Spleen (tissue), 11 donors: ENCODE measurements around the gene EML5. TPM values are rescaled to one million over a fixed set of nuclear protein-coding genes. Genes with fewer than 3 reads are reported as not detected.
A peak's percentile ranks its signal among the peaks of the same experiment; 100 is the strongest.

ENCODE experiments used
- DNase-seq: peaks from one replicate; pipeline ENCODE4 v3.0.0-alpha.2; 2020
- H3K27ac ChIP-seq, 8 donors: fragments of 200-600 bp; sonication (generic) in 7 of 8; 1 replicate in 4 of 8; 2 replicates in 4 of 8; pipeline versions ENCODE4 v1.5.0 to v1.8.0; 2016 to 2021; ENCODE audit warnings: inconsistent platforms in 4 of 8, mild to moderate bottlenecking in 4 of 8, moderate library complexity in 1 of 8
- H3K27me3 ChIP-seq, 7 donors: fragments of 200-600 bp; sonication (generic) in 6 of 7; replicated peaks in 1 of 7; 1 replicate in 4 of 7; 2 replicates in 3 of 7; pipeline versions ENCODE4 v1.5.0 to v1.8.0; 2016 to 2021; ENCODE audit warnings: inconsistent platforms in 3 of 7, mild to moderate bottlenecking in 1 of 7
- H3K36me3 ChIP-seq, 6 donors: fragments of 200-600 bp; sonication (generic) in 5 of 6; 1 replicate in 4 of 6; 2 replicates in 2 of 6; pipeline versions ENCODE4 v1.5.0 to v1.8.0; 2016 to 2021; ENCODE audit warnings: inconsistent platforms in 2 of 6
- H3K4me1 ChIP-seq, 6 donors: fragments of 200-600 bp; sonication (generic) in 5 of 6; 1 replicate in 3 of 6; 2 replicates in 3 of 6; pipeline versions ENCODE4 v1.5.0 to v1.8.0; 2016 to 2021; ENCODE audit warnings: inconsistent platforms in 3 of 6
- H3K4me3 ChIP-seq, 8 donors: fragments of 200-600 bp; sonication (generic) in 7 of 8; 1 replicate in 4 of 8; 2 replicates in 4 of 8; pipeline versions ENCODE4 v1.5.0 to v1.8.0; 2016 to 2021; ENCODE audit warnings: inconsistent platforms in 4 of 8, mild to moderate bottlenecking in 4 of 8, moderate library complexity in 2 of 8
- H3K9me3 ChIP-seq, 8 donors: fragments of 200-600 bp; sonication (generic) in 7 of 8; 1 replicate in 4 of 8; 2 replicates in 4 of 8; pipeline versions ENCODE4 v1.5.0 to v1.8.0; 2016 to 2021; ENCODE audit warnings: inconsistent platforms in 4 of 8
- CTCF ChIP-seq, 11 experiments: fragments of 200-600 bp in 7 of 11; fragments of 450-650 bp in 4 of 11; sonication (generic) in 4 of 11; IDR thresholded peaks in 8 of 11; conservative IDR thresholded peaks in 3 of 11; 1 replicate in 7 of 11; 2 replicates in 4 of 11; pipeline versions ENCODE4 v1.4.0 to v1.8.0; 2016 to 2021; ENCODE audit warnings: antibody characterized with exemption in 11 of 11, inconsistent platforms in 4 of 11, mild to moderate bottlenecking in 1 of 11
- POLR2A ChIP-seq, 3 donors: fragments of 450-650 bp; IDR thresholded peaks; one replicate each; pipeline ENCODE4 v1.5.1; 2017; ENCODE audit warnings: antibody characterized with exemption in 3 of 3, mild to moderate bottlenecking in 1 of 3
- POLR2AphosphoS5 ChIP-seq, 3 donors: sonication (generic); formaldehyde crosslinking; IDR thresholded peaks; one replicate each; pipeline ENCODE4 v1.5.1; 2017; ENCODE audit warnings: antibody characterized with exemption in 3 of 3
- WGBS, 5 donors: extraction: QIAGEN DNeasy Blood & Tissue Kit in 3 of 5; methylation state at CpG; one replicate each; pipeline versions ENCODE4 v1.1.5 to v1.1.7; 2013 to 2018; 5-methylcytosine and 5-hydroxymethylcytosine counted together
- intact Hi-C: fragments of 100-400 bp; cut with DNase I; formaldehyde crosslinking; loops from one replicate; pipeline ENCODE4 v1.15.0; 2023; ENCODE audit warnings: low total_unique reads
- polyA plus RNA-seq, 3 donors: library from polyadenylated mRNA; stranded (reverse); fragments of 200-250 nt; gene quantifications; one replicate each; pipeline ENCODE4 v1.2.1, GENCODE V29; 2013
- total RNA-seq, 7 donors: library from RNA; depleted of rRNA in 3 of 7; stranded (reverse); fragments of >200 nt in 3 of 7; fragmentation: NEBNext Ultra II Directional in 4 of 7; extraction: Animal tissue kit (Norgen Biotek cat#: 25700) in 4 of 7; gene quantifications; one replicate each; pipeline versions ENCODE4 v1.1.0 to v1.2.1, GENCODE V29; 2016 to 2021
- donor health status: healthy with polysubstance abuse.
- donor health status: DM: no; HTN: no; CAD: no; lungs with moderate emphysema.
- donor health status: DM: no; HTN: no; CAD: no.
- donor health status: Bipolar disorder and iron deficiency.
- donor health status: healthy.
- donor health status: DM: no; HTN: no; CAD: no.
- donor health status: DM: yes; HTN: yes; CAD: no.

The EML5 gene
- total and polyA plus RNA-seq, 10 donors: 0.21 to 3.8 (median 2.5) TPM

- no peaks in the 10 kb centered on the region for H3K27me3 ChIP-seq
- 63 to 95% (median 83%) methylated on average over 2 to 4 of the region's 4 CpGs for WGBS, 5 donors
- no peak for TF ChIP-seq POLR2A (IDR thresholded peaks at IDR 0.05)
- TF ChIP-seq CTCF (IDR thresholded peaks at IDR 0.05 in 8 of 11, conservative IDR thresholded peaks at IDR 0.05 in 3 of 11): no peak
- TF ChIP-seq POLR2AphosphoS5 (IDR thresholded peaks at IDR 0.05): no peak
- H3K27ac ChIP-seq: no peak overlapping the region
- H3K36me3 ChIP-seq: no peaks in the 10 kb centered on the region
- peaks cover 0 to 20% (median 16%) of the 10 kb centered on the region in 6 donors for H3K4me1 ChIP-seq
- DNase-seq: no peak
- intact Hi-C loops: loop anchor here (5.0 kb wide), 1 partner anchor 198 kb away; no protein-coding TSS in a partner anchor
- H3K9me3 ChIP-seq: peaks cover 0 to 17% (median 7%) of the 10 kb centered on the region in 8 donors
- no peak overlapping the region for H3K4me3 ChIP-seq
These were observed 123.4 kb downstream of the EML5 start for GRCh38 chr14:88669346-88669745.

- H3K27me3 ChIP-seq: no peaks in the 10 kb centered on the region
- peaks cover 0 to 20% (median 16%) of the 10 kb centered on the region in 6 donors for H3K4me1 ChIP-seq
- 61 to 78% (median 71%) methylated on average over 3 of the region's 3 CpGs for WGBS, 5 donors
- H3K27ac ChIP-seq: peak overlapping the region in 4 of 8 donors; percentile 1 to 45 (median 6)
- no peak overlapping the region for H3K4me3 ChIP-seq
- intact Hi-C loops: loop anchor here (5.0 kb wide), 1 partner anchor 199 kb away; no protein-coding TSS in a partner anchor
- no peak for DNase-seq
- H3K9me3 ChIP-seq: peaks cover 0 to 17% (median 7%) of the 10 kb centered on the region in 8 donors
- no peak for TF ChIP-seq POLR2A (IDR thresholded peaks at IDR 0.05)
- no peak for TF ChIP-seq CTCF (IDR thresholded peaks at IDR 0.05 in 8 of 11, conservative IDR thresholded peaks at IDR 0.05 in 3 of 11)
- TF ChIP-seq POLR2AphosphoS5 (IDR thresholded peaks at IDR 0.05): no peak
- H3K36me3 ChIP-seq: no peaks in the 10 kb centered on the region
These were observed 124.2 kb downstream of the EML5 start for GRCh38 chr14:88668448-88669116.

GRCh38 chr14:88667555-88668273, 125.0 kb downstream of the EML5 start:
- Histone ChIP-seq H3K4me1 (peaks cover 0 to 20% (median 16%) of the 10 kb centered on the region in 6 donors), H3K27me3 (no peaks in the 10 kb centered on the region), H3K9me3 (peaks cover 0 to 17% (median 7%) of the 10 kb centered on the region in 8 donors), H3K36me3 (no peaks in the 10 kb centered on the region), H3K4me3 (no peak overlapping the region), H3K27ac (peak overlapping the region in 4 of 8 donors; percentile 1 to 45 (median 6))
- TF ChIP-seq POLR2AphosphoS5 (IDR thresholded peaks at IDR 0.05): no peak
- no peak for TF ChIP-seq POLR2A (IDR thresholded peaks at IDR 0.05)
- TF ChIP-seq CTCF (IDR thresholded peaks at IDR 0.05 in 8 of 11, conservative IDR thresholded peaks at IDR 0.05 in 3 of 11): peak; percentile 28 to 81 (median 73)
- no peak for DNase-seq
- intact Hi-C loops: loop anchor here (5.0 kb wide), 1 partner anchor 200 kb away; no protein-coding TSS in a partner anchor
- WGBS, 5 donors: 35 to 48% (median 36%) methylated on average over 4 of the region's 4 CpGs

GRCh38 chr14:88660056-88660455, 132.7 kb downstream of the EML5 start:
- WGBS, 5 donors: 84 to 89% (median 86%) methylated on average over 5 of the region's 5 CpGs
- no peaks in the 10 kb centered on the region for H3K4me1 ChIP-seq
- H3K36me3 ChIP-seq: peaks cover 0 to 20% (median 0%) of the 10 kb centered on the region in 6 donors
- H3K27me3 ChIP-seq: no peaks in the 10 kb centered on the region
- no peak for DNase-seq
- H3K4me3 ChIP-seq: no peak overlapping the region
- TF ChIP-seq POLR2A (IDR thresholded peaks at IDR 0.05) (no peak), POLR2AphosphoS5 (IDR thresholded peaks at IDR 0.05) (no peak), CTCF (IDR thresholded peaks at IDR 0.05 in 8 of 11, conservative IDR thresholded peaks at IDR 0.05 in 3 of 11) (no peak)
- H3K9me3 ChIP-seq: peaks cover 0 to 12% (median 0%) of the 10 kb centered on the region in 8 donors
- intact Hi-C loops: no loop called here
- H3K27ac ChIP-seq: no peak overlapping the region
